Fibroblast of pulmonary artery (primary cell): ENCODE results near the gene ABCC3.

Source experiments
- DNase-seq: peaks from one replicate; pipeline ENCODE4 v3.0.0-alpha.2; 2010; ENCODE audit warnings: low read depth
- H3K4me3 ChIP-seq: replicated peaks from 2 replicates; pipeline ENCODE4 v1.5.1; 2011; ENCODE audit warnings: low read depth, mild to moderate bottlenecking, control low read depth, low read length, moderate library complexity
- TF ChIP-seq, protein P1 (sequence below): IDR thresholded peaks from 2 replicates; pipeline ENCODE4 v1.5.1; 2011; ENCODE audit warnings: mild to moderate bottlenecking, control low read depth, low read length, inconsistent platforms; ENCODE audit errors: missing control alignments

ABCC3 gene

DNA sequence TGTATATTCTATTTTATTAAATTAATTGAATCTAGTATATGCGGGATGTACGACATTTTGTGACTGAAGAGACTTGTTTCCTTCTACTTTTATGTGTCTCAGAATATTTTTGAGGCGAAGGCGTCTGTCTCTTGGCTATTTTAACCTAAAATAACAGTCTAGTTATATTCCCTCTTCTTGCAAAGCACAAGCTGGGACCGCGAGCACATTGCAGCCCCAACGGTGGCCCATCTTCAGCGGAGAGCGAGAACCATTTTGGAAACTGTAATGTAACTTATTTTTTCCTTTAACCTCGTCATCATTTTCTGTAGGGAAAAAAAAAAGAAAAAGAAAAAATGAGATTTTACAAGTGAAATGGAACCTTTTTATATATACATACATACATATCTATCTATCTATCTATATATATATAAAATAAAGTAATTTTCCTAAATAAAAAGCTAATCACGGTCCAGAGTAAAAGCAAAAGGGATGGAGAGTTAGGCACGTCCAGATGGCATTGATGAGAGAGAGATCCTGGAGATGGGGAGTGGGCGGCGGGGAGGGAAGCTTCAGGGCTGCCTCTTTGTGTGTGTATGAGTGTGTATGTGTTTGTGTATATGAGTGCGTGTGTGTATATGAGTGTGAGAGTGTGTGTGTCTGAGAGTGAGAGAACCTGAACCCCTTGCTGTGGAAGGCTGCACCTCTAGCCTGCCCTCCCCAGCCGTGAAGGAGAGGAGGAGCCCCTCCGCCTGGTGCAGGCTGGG, 7.5 kb upstream of the ABCC3 start:
- TF ChIP-seq, protein P1, sequence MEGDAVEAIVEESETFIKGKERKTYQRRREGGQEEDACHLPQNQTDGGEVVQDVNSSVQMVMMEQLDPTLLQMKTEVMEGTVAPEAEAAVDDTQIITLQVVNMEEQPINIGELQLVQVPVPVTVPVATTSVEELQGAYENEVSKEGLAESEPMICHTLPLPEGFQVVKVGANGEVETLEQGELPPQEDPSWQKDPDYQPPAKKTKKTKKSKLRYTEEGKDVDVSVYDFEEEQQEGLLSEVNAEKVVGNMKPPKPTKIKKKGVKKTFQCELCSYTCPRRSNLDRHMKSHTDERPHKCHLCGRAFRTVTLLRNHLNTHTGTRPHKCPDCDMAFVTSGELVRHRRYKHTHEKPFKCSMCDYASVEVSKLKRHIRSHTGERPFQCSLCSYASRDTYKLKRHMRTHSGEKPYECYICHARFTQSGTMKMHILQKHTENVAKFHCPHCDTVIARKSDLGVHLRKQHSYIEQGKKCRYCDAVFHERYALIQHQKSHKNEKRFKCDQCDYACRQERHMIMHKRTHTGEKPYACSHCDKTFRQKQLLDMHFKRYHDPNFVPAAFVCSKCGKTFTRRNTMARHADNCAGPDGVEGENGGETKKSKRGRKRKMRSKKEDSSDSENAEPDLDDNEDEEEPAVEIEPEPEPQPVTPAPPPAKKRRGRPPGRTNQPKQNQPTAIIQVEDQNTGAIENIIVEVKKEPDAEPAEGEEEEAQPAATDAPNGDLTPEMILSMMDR: no peak
- no peak for DNase-seq
- no peak overlapping the region for H3K4me3 ChIP-seq

DNA sequence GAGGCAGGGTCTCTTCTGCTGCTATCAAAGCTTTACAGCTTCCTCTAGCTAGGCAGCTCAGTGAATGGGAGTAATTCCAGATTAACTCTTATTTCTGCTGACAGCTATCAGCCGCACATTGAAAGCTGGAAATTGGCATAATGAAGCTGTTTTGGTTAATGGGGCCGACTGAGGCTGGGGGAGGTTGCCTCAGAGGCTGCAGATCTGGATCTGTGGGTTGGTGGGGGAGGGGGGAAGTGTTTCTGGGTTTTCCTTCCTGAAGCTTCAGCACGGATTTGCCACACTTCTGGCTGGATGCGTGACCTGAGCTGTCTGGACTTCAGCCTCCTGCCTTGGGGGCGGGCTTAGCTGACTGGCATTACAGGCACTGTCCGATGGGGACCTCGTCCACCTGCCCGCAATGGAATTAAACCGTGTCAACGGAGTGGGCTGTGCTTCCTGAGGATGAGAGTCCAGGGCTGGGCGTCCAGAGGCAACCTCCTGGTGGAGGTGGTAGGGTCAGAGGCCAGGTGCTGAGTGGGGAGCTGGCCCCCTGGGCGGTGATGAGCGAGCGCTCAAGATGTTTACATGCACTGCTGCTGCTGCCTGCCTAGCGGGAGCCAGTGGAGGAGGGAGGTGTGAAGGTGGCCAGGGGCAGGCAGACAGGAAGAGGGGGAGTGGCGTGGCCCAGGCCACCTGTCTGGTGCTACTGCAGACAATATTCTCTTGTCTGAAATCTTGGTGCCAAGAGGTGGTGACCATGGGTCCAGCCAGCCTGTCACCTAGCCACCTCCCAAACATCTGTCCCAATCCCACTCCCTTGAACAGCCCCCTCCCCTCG, 6.7 kb upstream of the ABCC3 start:
- DNase-seq: no peak
- no peak overlapping the region for H3K4me3 ChIP-seq
- TF ChIP-seq, protein P1: no peak

DNA sequence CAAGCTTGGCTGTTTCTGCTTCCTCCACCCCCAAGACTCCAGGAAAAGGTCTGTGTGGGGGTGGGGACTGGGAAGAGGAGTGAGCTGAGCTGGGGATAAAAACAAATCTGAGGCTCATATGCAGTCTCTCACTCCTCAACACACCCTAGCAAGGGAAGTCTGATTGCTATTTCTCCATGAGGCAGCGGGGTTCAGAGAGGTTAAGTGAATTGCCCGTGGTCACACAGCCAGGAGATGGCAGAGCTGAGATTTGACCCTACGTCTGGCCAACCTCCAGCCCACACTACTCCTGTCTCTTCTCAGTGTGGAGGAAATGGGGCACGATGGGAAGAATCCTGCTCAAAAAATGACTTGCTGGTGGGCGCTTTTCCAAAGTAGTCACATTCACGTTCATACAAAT, 4.8 kb upstream of the ABCC3 start:
- no peak for DNase-seq
- no peak overlapping the region for H3K4me3 ChIP-seq
- TF ChIP-seq, protein P1: no peak

DNA sequence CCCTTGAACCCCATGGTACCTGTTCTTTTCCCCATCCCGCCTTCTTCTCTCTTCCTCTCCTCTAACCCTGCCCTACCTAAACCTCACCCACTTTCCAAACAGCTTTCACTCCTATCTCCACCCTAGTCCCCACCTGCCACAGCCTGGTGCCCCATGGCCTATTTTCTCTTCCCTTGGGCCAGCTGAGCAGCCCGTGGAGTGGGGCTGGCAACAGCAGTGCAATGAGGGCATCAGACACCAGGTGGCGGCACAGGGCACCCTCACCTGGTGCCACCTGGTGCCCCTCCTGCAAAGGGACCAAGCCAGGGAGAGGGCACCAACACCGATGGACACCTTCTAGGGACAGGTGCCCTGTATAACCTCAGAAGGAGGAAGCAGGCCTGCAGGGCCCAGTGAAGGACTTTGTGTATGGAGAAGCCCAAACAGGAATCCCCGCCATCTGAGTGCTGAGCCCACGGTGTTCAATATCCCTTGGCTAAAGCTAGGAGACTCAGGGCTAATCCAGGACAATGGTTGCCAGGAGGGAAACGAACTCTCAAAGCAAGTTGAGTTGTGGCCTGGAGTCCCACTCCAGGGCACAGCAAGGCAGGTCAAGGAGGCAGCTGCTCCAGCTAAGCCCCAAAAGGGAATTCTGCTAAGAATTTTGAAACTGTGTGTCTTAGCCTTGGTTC, 4.0 kb upstream of the ABCC3 start:
- DNase-seq: peak; percentile 29
- TF ChIP-seq, protein P1: peak; percentile 80
- no peak overlapping the region for H3K4me3 ChIP-seq

DNA sequence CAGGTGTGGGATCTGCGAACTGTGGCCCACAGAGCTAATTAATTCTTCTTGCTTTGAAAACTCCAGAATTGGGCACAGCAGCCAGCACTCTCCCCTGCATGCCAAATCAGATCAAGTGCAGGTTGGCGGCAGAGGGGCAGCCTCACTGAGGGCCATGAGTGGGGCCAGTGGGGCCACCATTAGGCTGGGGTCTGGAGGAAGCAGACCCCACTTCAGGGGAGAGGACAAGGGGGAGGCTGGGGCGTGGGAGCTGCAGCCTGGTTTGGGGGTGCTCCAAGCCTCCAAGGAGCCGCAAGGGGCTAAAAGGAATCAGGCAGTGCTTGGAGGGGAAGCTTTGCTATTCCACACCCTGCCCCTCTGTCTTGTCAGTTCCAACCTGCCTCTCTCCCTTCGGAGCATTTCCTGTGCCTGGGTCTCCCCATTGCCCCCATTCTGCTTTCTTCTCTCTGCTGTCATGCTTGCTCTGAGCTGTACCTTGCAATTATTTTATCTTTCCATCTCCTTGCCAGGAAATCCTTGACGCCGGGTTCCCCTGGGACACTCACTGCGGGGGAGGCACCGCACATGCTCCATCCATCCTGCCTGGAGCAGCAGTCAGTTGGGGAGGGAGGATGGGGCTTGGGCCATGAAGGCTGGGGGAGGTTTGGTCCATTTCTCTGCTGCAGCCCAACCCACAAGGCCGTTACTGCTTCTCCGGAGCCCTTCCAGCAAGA, 3.3 kb upstream of the ABCC3 start:
- TF ChIP-seq, protein P1: no peak
- H3K4me3 ChIP-seq: no peak overlapping the region
- DNase-seq: peak; percentile 31

DNA sequence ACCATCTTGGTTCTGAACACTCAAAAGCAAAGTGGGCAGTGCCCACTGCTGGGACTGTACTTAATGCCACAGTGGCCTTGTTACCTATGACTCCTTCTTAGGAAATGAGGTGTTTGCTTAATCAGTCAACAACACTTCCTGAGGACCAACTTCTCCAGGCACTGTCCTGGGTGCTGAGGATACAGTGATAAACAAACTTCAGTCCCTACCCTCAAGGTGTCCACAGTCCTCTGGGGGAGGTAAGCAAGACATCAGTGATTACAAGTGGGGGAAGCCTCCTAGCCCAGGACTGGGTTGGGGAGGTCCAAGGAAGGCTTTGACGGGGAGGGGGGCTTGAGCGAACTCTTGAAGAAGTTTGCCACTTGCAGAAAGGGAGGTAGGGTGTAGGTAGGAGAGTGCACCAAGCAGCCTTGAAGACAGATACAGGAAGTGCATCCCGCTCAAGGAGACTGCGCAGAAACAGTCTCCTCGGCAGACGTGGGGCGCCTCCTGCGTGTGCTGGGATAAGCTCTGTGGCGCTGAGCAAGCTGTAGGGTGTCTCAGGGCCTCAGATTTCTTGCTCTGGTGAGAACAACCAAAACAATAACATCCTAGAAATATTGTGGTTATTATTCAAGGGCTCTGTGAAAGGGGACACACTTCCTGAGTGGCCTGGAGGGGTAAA, 2.6 kb upstream of the ABCC3 start:
- no peak overlapping the region for H3K4me3 ChIP-seq
- TF ChIP-seq, protein P1: no peak
- DNase-seq: no peak
